ENCODE data around the gene FAU. TPM values are rescaled to one million over a fixed set of nuclear protein-coding genes. Genes with fewer than 3 reads are reported as not detected.

FAU gene
- total and polyA plus RNA-seq, 9 of the 15 experiments (the other 6 are each of a cell fraction or from before 2014, with no cell fraction given) = 433 to 1,827 (median 942) TPM

GRCh38 chr11:65083834-65084597 is 37.9 kb downstream of the FAU start, which contains the start of the genes CDCA5 and ZFPL1 (continued):
- TF ChIP-seq RBM22 (IDR thresholded peaks at IDR 0.05; ENCODE audit: low read depth, low read length, poor library complexity, severe bottlenecking) (no peak), HMGN3 (IDR thresholded peaks at IDR 0.05; ENCODE audit: borderline replicate concordance, extremely low read depth, insufficient read length, low read depth, low read length) (peak; percentile 89), ATF6 (CRISPR knock-in tag; IDR thresholded peaks at IDR 0.05) (peak; percentile 97), ZNF280B (CRISPR knock-in tag; IDR thresholded peaks at IDR 0.05) (no peak), ZEB2 (IDR thresholded peaks at IDR 0.05) (no peak), ZNF57 (CRISPR knock-in tag; IDR thresholded peaks at IDR 0.05) (no peak), KLF10 (CRISPR knock-in tag; IDR thresholded peaks at IDR 0.05) (no peak), ASH1L (IDR thresholded peaks at IDR 0.05; ENCODE audit: borderline replicate concordance, low read depth, partially characterized antibody) (no peak), GTF2B (IDR thresholded peaks at IDR 0.05; ENCODE audit: extremely low read depth, insufficient read length) (no peak), ARID1B (IDR thresholded peaks at IDR 0.05) (0 out of 2 replicates have a peak, but pooled peaks have one; percentile 13), TCF15 (CRISPR knock-in tag; IDR thresholded peaks at IDR 0.05) (no peak), KDM1A (IDR thresholded peaks at IDR 0.05) (no peak), COPS2 (conservative IDR thresholded peaks at IDR 0.05) (no peak), FOXP4 (CRISPR knock-in tag; IDR thresholded peaks at IDR 0.05; ENCODE audit: borderline replicate concordance) (no peak), HLTF (IDR thresholded peaks at IDR 0.05) (no peak), SMARCA5 (IDR thresholded peaks at IDR 0.05) (no peak), DACH1 (IDR thresholded peaks at IDR 0.05; ENCODE audit: partially characterized antibody) (no peak), ARID2 (IDR thresholded peaks at IDR 0.05) (no peak), GATAD2A (IDR thresholded peaks at IDR 0.05) (no peak), ELF4 (CRISPR knock-in tag; IDR thresholded peaks at IDR 0.05) (peak; percentile 96), SLC30A9 (CRISPR knock-in tag; IDR thresholded peaks at IDR 0.05) (no peak), ZNF830 (CRISPR knock-in tag; IDR thresholded peaks at IDR 0.05) (no peak), MTA1 (IDR thresholded peaks at IDR 0.05; ENCODE audit: borderline replicate concordance) (peak; percentile 99)
